ACHN (cell line): ENCODE results near the gene DPM1.

Source experiments
- DNase-seq: peaks from one replicate; pipeline ENCODE4 v3.0.0-alpha.2; 2015
- in situ Hi-C: cut with HindIII; loops from 2 replicates; pipeline ENCODE4 v1.10.0; 2017; ENCODE audit warnings: low sequenced_read_pairs, low pct_ligation_motif_present, low pct_unique_long_range_greater_than_20kb

The DPM1 gene

DNA sequence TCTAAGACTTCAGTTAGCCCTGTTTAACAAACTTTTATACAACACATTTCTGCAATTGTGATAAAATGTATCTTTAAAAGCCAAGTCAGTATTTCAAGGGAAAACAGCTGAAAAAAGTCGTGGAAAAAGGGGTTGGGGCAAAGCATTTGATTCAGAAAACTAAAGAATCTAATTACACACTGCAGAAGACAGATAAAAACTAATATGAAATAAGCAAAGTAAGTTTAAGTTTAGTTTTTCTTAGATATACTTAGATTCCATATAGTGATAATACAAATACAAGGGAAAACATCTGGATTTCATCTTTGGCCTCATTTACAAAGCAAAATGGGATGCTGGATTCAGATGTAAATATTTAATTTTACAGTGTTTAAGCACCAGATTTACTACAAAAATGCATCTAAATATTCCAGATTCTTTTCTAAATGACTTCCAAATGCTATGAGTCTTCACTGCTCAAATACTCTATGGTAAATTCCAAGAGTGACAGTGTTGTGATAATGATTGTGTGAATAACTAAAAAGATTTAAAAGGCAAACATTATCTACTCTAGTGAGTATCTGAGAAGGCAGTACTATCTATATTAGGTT is 25.5 kb downstream of the DPM1 start:
- in situ Hi-C loops = no loop called here
- DNase-seq = no peak

DNA sequence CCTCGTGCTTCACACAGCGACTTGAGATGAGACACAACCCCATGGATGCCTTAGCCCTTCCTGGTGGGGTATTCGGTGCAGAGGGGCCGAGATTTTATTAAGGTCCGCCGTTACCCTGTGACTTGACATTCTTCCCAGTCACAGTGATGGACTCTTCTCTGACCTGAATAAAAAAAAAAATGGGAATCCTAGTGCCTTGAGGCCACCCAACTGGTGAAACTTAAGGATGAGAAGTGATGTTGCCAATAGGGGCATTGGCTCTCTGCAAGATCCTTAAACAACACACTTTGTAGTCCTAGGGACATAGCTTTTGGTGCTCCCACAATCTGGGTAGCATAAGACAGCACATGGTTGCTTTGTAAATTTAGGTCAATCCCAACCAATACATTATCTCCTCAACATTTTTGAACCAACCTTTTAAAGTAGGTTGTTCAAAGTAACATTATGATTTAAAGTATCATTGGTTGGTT is 26.3 kb downstream of the DPM1 start:
- DNase-seq = no peak
- in situ Hi-C loops = no loop called here

DNA sequence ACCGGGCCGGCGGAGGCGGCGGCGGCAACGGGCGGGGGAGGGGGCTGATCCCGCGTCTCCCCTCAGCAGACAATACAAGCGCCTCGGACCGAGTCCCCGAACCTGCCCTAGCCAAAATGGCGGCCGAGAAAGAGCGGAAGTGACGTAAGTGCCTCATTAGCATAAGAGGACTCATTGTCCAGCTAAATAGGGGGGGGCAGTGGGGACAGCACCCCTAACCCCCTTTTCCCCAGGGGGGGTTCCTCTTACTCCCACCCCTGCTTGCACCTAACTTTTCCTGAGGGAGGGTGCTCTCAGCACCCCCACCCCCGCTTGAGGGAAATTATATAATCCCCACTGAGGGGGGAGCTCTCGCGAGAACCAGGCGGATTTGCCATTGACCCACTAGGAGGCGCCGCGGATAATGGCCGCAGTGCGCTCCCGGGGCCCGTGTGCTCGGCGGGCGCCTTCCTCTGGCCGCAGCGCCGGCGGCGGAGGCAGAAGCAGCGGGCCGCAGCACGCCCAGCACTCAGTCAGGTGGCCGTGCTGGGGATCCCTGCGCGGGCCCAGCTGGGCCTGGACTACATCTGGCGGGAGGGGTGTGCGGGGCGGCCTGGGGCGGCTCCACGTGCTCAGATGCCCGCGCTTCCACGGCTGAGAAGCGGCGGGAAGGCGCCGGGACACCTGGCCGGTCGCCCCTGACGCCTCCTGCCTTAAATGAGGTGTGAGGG is 26.9 kb downstream of the DPM1 start, which contains the start of gene ADNP:
ADNP (minus strand) TSS at position 132 of the 710 bp plus-strand sequence. CDS start 27,441 bp downstream, outside the sequence.
- in situ Hi-C loops = no loop called here
- peak; percentile 91 for DNase-seq

DNA sequence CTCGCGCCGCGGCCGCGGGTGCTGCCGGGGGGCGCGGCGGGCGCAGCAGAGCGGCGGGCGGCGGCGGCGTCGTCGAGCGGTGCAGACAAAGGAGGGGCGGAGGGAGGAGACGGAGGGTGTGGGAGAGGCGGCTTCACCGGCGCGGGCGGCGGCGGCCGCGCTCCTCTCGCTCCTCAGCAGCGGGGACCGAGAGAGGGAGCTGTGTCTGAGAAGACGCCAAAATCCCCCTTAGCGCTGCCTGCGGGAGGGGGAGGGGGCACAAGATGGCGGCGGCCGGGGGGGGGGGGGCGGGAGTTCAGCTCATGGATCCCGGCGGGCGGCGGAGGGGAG is 27.4 kb downstream of the DPM1 start:
- in situ Hi-C loops = no loop called here
- no peak for DNase-seq

DNA sequence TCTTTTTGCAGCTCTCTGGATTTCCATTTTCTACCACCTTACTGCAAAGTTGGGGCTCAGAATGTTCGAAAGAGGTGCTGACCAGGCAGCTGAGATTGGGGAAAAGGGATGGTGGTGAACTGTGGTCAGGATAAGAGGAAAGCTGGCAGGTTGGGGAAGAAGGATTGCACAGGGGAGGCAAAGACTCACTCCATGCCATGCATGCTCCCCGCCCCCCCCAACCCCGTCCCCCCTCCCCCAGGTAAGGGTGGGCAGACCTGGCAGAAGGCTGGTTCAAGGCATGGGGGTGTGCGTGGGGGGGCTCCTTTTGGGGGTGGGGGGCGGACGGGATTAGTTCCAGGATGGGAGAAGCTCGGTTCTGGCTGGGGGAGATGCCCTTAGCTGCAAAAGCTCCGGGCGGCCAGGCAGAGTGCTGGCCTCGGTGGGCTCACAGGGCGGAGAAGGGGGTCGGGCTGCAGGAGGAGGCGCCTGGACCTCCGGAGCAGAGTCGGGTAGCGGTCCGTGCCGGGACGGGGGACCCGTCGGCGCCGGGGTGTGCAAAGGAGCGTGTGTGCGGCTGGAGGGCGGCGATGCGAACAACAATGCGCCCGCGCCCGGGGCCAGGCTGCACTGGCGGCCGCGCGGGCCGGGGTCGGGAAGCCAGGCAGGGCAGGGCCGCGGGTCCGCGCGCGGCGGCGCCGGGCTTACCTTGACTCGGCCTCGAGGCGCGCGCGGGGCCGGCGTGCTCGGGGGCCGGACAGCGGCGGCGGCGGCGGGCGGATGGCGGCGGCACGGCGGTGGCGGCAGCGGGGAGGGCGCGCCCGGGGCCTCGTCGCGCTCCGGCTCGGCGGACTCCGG is 28.0 kb downstream of the DPM1 start:
- in situ Hi-C loops = no loop called here
- peak; percentile 15 for DNase-seq

DNA sequence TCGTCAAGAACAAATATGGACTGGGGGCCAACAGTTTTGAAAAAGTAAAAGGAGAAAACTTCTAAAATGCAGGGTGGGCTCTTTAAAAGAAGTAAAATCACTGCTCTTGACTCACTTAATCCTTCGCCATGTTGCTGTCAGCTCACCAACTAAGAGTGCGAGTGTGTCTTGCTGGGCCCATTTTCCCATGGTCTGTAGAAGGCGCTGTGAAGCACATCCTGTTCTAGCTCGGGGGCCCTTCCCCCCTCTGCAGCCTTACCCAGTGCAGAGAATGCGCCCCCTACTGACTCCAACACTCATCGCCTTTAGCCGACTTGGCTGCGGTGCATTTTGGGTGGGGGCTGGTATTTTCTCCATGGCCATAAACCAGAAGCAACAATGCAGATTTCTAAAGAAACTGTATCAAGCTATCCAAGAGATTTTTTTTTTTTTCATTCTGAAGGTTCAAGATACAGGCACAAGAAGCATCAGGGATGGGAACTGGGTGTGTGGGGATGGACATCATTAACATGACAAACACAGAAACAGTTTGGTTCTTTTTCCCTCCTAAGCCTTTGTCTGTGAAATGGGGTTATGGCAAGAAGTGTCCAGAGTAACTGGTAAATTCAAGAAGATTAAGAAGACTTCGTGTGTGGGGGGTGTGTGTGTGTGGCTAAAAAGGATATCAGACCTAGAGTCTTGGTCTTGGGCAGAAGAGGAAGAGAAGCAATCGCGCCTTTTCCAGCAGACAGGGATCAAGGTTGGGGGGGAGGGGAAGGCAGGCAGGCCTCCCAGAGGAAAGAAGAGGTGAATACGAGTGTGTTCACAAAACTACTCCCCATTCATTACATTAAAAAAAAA is 28.8 kb downstream of the DPM1 start:
- DNase-seq = peak; percentile 94
- in situ Hi-C loops = no loop called here

DNA sequence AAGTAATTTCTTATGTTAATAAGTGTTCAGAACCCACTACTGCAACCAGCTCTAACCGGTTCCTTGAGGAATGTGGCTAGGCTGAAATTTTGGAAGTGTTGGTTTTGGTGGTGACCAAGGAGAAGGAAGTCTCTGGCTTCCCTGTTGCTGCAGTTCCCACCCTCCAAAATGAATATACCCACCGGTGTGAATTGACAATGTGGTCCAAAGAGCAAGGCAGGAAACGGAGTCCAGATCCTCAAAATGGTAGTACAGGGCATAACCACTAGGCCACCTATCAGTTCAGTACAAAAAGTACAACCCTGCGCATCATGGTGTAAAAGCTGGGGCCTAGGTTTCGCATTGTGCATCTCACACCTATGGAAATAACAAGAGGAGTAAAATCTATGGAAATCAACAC is 29.9 kb downstream of the DPM1 start:
- in situ Hi-C loops = no loop called here

DNA sequence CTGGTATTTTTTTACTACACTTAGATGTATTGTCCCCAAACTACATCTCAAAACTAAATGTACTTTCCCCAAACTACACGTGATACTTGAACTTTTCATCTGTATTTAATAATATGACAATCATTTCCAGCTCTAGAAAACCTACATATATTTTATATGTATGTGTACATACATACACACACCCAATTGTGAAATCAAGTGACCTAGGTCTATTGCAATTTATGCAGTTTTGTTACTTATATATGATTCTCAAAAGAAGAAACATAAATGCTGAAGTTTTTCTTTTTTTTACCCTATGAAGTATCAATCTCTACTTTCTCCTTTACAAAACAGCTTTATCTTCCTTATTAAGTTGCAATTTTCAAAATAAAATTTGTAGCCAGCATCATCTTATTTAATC is 31.8 kb downstream of the DPM1 start:
- no peak for DNase-seq
- in situ Hi-C loops = no loop called here

More for the DNA sequence above, 29.9 kb downstream of the DPM1 start:
- no peak for DNase-seq

DNA sequence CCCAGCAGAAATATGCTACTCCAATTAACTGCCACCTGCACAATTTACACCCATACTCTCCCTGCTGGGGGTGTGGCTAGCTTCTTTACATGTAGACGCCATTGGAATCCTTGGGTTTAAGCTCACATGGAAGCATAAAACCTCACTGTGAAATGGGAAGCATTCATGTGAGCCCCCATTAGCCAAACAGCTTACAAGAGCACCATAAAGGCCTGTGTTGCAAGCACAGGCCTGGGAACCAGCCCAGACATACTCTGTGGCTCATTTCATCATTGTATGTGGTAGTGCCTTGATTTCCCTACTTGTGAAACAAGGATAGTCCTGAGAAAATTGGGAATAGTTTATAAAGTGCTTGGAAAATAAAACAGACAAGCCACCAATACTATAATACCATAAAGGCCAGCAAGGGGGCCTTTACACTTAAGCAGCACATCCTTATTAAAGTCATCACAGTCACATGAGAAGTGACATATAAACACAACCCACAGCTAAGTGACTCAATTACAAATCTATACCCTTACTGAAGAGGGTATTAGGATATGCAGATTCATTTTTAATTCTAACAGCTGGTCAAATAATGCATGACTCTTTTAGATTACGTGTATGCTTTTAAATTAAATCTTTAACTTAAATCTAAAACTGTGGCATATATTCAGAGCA is 33.9 kb downstream of the DPM1 start:
- in situ Hi-C loops = no loop called here
- no peak for DNase-seq

DNA sequence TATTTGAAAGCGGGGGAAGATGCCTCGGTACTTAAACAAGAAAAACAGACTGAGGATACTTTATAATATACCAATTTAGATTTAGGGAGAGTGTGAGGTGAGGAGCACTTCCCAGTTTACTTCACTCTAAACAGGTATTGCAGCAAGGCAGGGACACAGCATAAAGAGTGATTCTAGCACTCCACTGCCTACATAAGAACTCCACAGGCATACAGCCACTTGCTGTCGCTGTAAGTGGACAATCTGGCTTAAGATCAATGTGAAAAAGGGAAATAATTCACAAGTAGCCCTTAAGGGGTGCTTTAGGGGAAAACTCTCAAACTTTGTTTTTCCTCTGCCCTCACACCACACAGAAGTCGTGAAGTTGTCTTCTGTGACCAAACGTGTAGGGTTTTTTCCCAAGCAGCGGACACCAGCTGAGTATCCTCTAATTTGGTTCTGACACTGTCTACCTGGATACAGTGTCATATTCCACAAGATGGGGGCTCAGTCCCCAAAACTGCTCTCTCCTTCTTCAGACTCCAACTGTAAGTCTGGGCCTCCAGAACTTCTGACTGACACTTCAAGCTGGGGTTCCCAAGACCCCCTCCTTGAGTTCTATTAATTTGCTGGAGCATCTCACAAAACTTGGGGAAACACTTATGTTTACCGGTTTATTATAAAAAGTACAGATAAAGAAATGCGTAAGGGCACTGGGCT is 36.4 kb downstream of the DPM1 start:
- in situ Hi-C loops = no loop called here
- no peak for DNase-seq

DNA sequence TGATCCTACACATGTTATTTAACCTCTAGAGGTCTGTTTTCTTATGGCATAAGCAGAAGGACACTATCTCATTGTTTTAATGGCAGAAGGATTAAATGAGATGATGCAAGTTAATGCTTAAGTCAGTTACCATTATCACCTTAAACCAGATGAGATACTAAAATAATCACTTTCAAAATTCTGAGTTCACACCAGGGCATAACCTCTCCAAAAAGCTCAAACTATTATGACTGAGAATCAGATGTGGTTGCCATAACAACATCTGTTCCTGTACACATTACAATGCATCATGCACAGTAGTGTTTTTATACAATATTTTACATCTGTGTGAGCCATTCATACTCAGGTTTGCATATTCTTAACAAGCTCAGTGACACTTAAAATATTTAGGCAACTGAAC is 37.3 kb downstream of the DPM1 start:
- in situ Hi-C loops = no loop called here
- no peak for DNase-seq

DNA sequence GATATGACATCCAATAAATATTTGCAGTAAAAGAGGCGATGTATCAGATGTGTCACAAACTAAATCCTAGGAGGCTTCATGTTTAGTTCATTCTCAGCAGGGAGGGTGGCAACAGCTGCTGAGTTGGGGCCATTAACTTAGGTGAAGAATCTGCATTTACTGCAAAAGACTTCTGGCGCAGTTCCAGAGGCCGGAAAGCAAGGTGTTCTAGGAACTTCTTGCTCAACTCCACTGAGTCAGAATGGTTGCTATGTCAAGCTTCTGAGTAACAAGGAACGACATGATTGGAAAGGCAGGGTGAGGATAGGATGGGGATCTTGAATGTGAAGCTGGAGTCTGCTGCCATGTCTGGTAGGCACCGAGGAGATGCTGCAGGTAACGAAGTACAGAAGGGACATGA is 38.8 kb downstream of the DPM1 start:
- DNase-seq = no peak
- in situ Hi-C loops = no loop called here

DNA sequence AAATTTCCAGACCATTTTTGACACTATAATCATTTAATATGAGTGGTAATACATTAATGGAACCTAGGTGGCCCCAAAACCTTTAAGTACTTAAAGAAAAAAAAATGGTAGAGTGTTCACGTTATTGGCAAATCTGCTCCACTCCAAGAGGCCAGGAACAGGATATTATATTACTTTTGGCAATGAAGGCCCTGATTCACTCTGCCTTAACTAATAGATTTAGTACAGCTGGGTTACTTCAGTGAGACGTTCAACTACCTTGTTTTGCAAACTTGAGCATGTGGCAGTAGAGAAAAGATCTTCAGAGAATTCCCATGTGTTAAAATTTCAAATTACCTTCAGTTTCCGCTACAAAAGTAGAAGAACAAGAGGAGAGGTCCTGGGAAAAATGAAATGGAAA is 39.9 kb downstream of the DPM1 start:
- in situ Hi-C loops = no loop called here

DNA sequence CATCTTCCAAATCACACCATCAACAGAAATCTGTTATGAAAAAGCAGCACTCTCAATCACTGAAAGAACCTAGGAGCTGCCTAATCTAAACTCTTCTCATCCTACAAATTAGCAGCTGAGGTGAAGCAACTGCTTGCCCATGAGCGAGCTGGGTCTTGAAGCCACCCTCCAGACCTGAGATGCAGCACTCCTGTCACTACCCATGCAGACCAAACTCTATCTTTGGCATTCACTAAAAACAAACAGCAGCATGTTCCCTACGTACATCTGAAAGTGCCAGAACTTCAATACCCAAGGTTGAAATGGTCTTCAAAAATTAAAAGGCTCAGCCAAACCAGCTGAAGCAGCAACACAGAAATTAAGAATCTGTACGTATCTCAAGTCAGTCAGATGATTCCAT is 41.4 kb downstream of the DPM1 start:
- DNase-seq = no peak
- in situ Hi-C loops = no loop called here

More for the DNA sequence above, 39.9 kb downstream of the DPM1 start:
- no peak for DNase-seq

DNA sequence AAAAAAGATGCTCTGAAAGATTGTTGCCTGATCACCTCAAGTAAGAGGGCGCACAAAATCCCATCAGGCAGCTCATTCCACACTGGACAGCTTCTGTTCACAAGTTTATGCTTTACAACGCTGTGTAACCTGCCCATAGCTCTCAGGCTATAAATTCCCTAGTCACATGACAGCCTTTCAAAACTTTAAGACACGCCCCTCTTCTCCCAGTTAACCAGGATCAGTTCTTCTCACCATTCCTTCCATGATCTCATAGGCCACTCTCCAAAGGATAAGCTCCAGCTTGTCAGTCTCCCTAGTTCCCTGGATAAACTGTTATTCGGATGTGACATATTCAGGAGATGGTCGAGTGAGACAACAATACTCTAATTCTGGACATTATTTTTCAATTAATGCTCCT is 42.1 kb downstream of the DPM1 start:
- in situ Hi-C loops = no loop called here
- peak; percentile 29 for DNase-seq

DNA sequence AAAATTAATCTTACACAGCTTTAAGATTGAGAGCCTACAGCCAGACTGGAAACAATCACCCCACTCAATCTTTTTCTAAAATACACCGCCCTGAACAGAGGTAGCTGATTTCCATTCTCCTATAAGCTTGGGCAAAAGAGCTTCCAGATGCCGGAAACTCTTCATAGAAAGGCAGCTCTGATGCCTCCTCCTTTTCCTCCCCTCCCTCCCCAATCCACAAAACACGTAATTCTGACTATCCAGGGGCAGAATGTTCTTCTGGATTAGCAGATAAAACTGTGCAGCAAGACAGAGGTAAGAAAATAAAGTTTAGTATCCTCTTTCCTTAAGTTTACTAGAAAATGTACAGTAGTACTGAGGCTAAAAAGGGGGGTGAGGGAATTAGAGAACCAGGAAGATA is 42.9 kb downstream of the DPM1 start:
- no peak for DNase-seq
- in situ Hi-C loops = no loop called here

DNA sequence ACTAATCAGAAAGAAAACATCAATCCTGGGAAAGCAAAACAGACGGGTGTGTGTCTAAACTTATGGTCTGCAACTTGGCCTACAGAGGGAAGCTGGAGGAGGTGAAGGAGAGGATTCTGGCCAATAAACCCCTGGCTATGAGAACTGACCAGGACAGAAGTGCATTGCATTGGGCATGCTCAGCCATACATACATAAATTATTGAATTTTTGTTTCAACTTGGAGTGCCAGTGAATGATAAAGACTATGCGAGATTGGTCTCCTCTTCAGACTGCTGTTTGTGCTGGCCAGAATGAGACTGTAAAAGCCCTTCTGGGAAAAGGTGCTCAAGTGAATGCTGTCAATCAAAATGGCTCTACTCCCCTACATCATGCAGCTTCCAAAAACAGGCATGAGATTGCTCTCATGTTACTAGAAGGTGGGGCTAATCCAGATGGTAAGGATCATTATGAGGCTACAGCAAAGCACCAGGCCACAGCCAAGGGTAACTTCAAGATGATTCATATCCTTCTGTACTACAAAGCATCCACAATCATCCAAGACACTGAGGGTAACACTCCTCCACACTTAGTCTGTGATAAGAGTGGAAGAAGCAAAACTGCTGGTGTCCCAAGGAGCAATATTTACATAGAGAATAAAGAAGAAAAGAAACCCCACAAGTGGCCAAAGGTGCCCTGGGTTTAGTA is 44.5 kb downstream of the DPM1 start:
- peak; percentile 14 for DNase-seq
- in situ Hi-C loops = no loop called here
